ENCODE data around the gene EPPIN.

DNA sequence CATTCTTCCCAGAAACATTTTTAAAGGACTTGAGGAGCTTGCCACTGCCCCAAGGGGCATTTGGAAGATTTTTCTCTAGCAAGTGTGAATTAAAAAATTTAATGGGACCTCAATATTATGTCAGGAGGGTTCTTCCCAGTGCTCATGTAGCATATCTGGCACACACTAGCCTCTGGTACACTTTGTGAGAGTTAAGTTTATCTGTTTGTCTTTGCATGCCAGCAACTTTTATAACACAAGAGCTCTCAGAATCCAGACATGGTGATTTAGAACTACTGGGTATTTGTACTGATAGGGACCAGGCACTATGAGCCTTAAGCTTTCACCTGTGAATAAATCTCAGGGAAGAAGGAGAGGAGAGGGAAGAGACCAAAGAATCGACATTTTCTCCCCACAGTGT is 44.6 kb downstream of the EPPIN start:
- no peak for TF ChIP-seq CTCF (IDR thresholded peaks at IDR 0.05)
- no peak for TF ChIP-seq EZH2 (IDR thresholded peaks at IDR 0.05; ENCODE audit: borderline replicate concordance, insufficient read depth, low read depth, low read length, poor library complexity, severe bottlenecking)

Data from B cell (primary cell).